WTC11 (cell line): Measurements from ENCODE around the gene STOM. TPM values are rescaled to one million over a fixed set of nuclear protein-coding genes. Genes with fewer than 3 reads are reported as not detected.

ENCODE experiments used
- ATAC-seq: fragments of 200-7000 bp; cut with Tn5 transposase; 2 replicates; pipeline ENCODE4 v1.10.0; 2021; ENCODE audit warnings: mild to moderate bottlenecking, moderate library complexity
- CTCF ChIA-PET: fragments of 300-600 bp; sonication (Branson Sonifier 250); formaldehyde crosslinking; loops from one replicate; lab custom pipeline; 2021; ENCODE audit warnings: antibody characterized with exemption; lab: Charles Lee
- POLR2A ChIA-PET: fragments of 350-600 bp; sonication (Branson Sonifier 250); formaldehyde crosslinking; loops from one replicate; lab custom pipeline; 2021; ENCODE audit warnings: antibody characterized with exemption; lab: Charles Lee
- DNase-seq: peaks from one replicate; pipeline ENCODE4 v3.0.0; 2021; ENCODE audit warnings: low spot score
- H3K27ac Mint-ChIP-seq: 2 replicates; pipeline ENCODE4 v1.8.0; 2021; ENCODE audit warnings: mixed read lengths
- H3K27me3 Mint-ChIP-seq: 2 replicates; pipeline ENCODE4 v1.8.0; 2021; ENCODE audit warnings: low read depth, mild to moderate bottlenecking, moderate library complexity, mixed read lengths
- H3K36me3 Mint-ChIP-seq: 2 replicates; pipeline ENCODE4 v1.8.0; 2021; ENCODE audit warnings: mixed read lengths
- H3K4me1 Mint-ChIP-seq: 2 replicates; pipeline ENCODE4 v1.8.0; 2022; ENCODE audit warnings: mixed read lengths
- H3K4me3 Mint-ChIP-seq: 2 replicates; pipeline ENCODE4 v1.8.0; 2021; ENCODE audit warnings: mild to moderate bottlenecking, moderate library complexity, mixed read lengths
- H3K9me3 Mint-ChIP-seq: 2 replicates; pipeline ENCODE4 v1.8.0; 2021; ENCODE audit warnings: mixed read lengths
- ATF1 ChIP-seq: sonication (generic); formaldehyde crosslinking; IDR thresholded peaks from 2 replicates; pipeline ENCODE4 v1.8.1; 2023; ENCODE audit warnings: mild to moderate bottlenecking, moderate library complexity, missing genetic modification reagents
- CBFB ChIP-seq: sonication (generic); formaldehyde crosslinking; IDR thresholded peaks from 2 replicates; pipeline ENCODE4 v1.8.1; 2022; ENCODE audit warnings: mild to moderate bottlenecking, low read depth, missing genetic modification reagents
- CREB1 ChIP-seq: sonication (generic); formaldehyde crosslinking; IDR thresholded peaks from 2 replicates; pipeline ENCODE4 v1.8.0; 2023; ENCODE audit warnings: mild to moderate bottlenecking, missing genetic modification reagents
- ELF4 ChIP-seq: sonication (generic); formaldehyde crosslinking; IDR thresholded peaks from 2 replicates; pipeline ENCODE4 v1.8.1; 2022; ENCODE audit warnings: low read depth, mild to moderate bottlenecking, moderate library complexity, missing genetic modification reagents
- FOXP1 ChIP-seq: sonication (generic); formaldehyde crosslinking; IDR thresholded peaks from 2 replicates; pipeline ENCODE4 v1.8.0; 2022; ENCODE audit warnings: missing genetic modification reagents, mild to moderate bottlenecking, moderate library complexity, borderline replicate concordance
- GABPB1 ChIP-seq: sonication (generic); formaldehyde crosslinking; IDR thresholded peaks from 2 replicates; pipeline ENCODE4 v1.8.1; 2023; ENCODE audit warnings: mild to moderate bottlenecking, missing genetic modification reagents
- JAZF1 ChIP-seq: fragments of 250-450 bp; sonication (Bioruptor Pico); IDR thresholded peaks from 2 replicates; pipeline ENCODE4 v1.9.0; 2021; ENCODE audit warnings: moderate library complexity, mild to moderate bottlenecking, inconsistent platforms
- KAT7 ChIP-seq: sonication (generic); formaldehyde crosslinking; IDR thresholded peaks from 2 replicates; pipeline ENCODE4 v1.8.1; 2023; ENCODE audit warnings: missing genetic modification reagents, mild to moderate bottlenecking, borderline replicate concordance
- MXD4 ChIP-seq: fragments of 250-450 bp; sonication (Bioruptor Pico); IDR thresholded peaks from 2 replicates; pipeline ENCODE4 v1.8.0; 2021; ENCODE audit warnings: mild to moderate bottlenecking, moderate library complexity, borderline replicate concordance
- NR1H2 ChIP-seq: sonication (generic); formaldehyde crosslinking; IDR thresholded peaks from 2 replicates; pipeline ENCODE4 v1.9.0; 2021; ENCODE audit warnings: mild to moderate bottlenecking, moderate library complexity, missing genetic modification reagents
- SMAD3 ChIP-seq: sonication (generic); formaldehyde crosslinking; IDR thresholded peaks from 2 replicates; pipeline ENCODE4 v1.8.0; 2022; ENCODE audit warnings: missing genetic modification reagents, mild to moderate bottlenecking, borderline replicate concordance
- SOX15 ChIP-seq: fragments of 250-450 bp; sonication (Bioruptor Pico); IDR thresholded peaks from 2 replicates; pipeline ENCODE4 v1.9.0; 2021; ENCODE audit warnings: mild to moderate bottlenecking
- SP1 ChIP-seq: sonication (generic); formaldehyde crosslinking; conservative IDR thresholded peaks from 2 replicates; pipeline ENCODE4 v1.8.1; 2022; ENCODE audit warnings: missing genetic modification reagents
- TEAD1 ChIP-seq: sonication (generic); formaldehyde crosslinking; IDR thresholded peaks from 2 replicates; pipeline ENCODE4 v1.8.0; 2022; ENCODE audit warnings: mild to moderate bottlenecking, missing genetic modification reagents
- ZBTB43 ChIP-seq: sonication (generic); formaldehyde crosslinking; IDR thresholded peaks from 2 replicates; pipeline ENCODE4 v1.8.1; 2023; ENCODE audit warnings: mild to moderate bottlenecking, missing genetic modification reagents
- ZNF263 ChIP-seq: sonication (generic); formaldehyde crosslinking; IDR thresholded peaks from 2 replicates; pipeline ENCODE4 v1.8.1; 2022; ENCODE audit warnings: low read depth, mild to moderate bottlenecking, moderate library complexity, missing genetic modification reagents
- ZNF317 ChIP-seq: sonication (generic); formaldehyde crosslinking; IDR thresholded peaks from 2 replicates; pipeline ENCODE4 v1.8.1; 2023; ENCODE audit warnings: low read depth, mild to moderate bottlenecking, moderate library complexity, missing genetic modification reagents, borderline replicate concordance
- ZNF396 ChIP-seq: fragments of 250-450 bp; sonication (Bioruptor Pico); IDR thresholded peaks from 2 replicates; pipeline ENCODE4 v1.8.0; 2021; ENCODE audit warnings: mild to moderate bottlenecking, moderate library complexity, borderline replicate concordance
- ZSCAN18 ChIP-seq: fragments of 250-450 bp; sonication (Bioruptor Pico); IDR thresholded peaks from 2 replicates; pipeline ENCODE4 v2.1.2; 2022; ENCODE audit warnings: mild to moderate bottlenecking, moderate library complexity
- total RNA-seq: library from RNA; stranded (reverse); gene quantifications from 3 replicates; pipeline ENCODE4 v1.2.3, GENCODE V29; 2021
- TF ChIP-seq, protein P1 (sequence below): sonication (generic); formaldehyde crosslinking; IDR thresholded peaks from 2 replicates; pipeline ENCODE4 v1.8.1; 2023; ENCODE audit warnings: mild to moderate bottlenecking, missing genetic modification reagents, moderate library complexity
- TF ChIP-seq, protein P2 (sequence below): sonication (generic); formaldehyde crosslinking; IDR thresholded peaks from 2 replicates; pipeline ENCODE4 v1.8.1; 2022; ENCODE audit warnings: missing genetic modification reagents, borderline replicate concordance
- TF ChIP-seq, protein P3 (sequence below): sonication (generic); formaldehyde crosslinking; IDR thresholded peaks from 2 replicates; pipeline ENCODE4 v1.8.1; 2022; ENCODE audit warnings: low read depth, missing genetic modification reagents, borderline replicate concordance
- TF ChIP-seq, protein P4 (sequence below): sonication (generic); formaldehyde crosslinking; IDR thresholded peaks from 2 replicates; pipeline ENCODE4 v1.8.1; 2023; ENCODE audit warnings: mild to moderate bottlenecking, missing genetic modification reagents, borderline replicate concordance

Gene STOM
- total RNA-seq, 1 experiment from 2014 or later: 32.9 TPM

- Mint-ChIP-seq H3K36me3 (peaks cover 8% of the 10 kb centered on the region), H3K9me3 (peaks cover 5% of the 10 kb centered on the region; the same call in 1 of the 2 replicates), H3K4me3 (no peak overlapping the region), H3K27ac (no peak overlapping the region), H3K27me3 (no peaks in the 10 kb centered on the region), H3K4me1 (no peaks in the 10 kb centered on the region)
- no peak for DNase-seq
- TF ChIP-seq SOX15: no peak
- no peak for TF ChIP-seq ZSCAN18 (CRISPR knock-in tag)
- TF ChIP-seq GABPB1 (CRISPR knock-in tag): no peak
- TF ChIP-seq, protein P1, sequence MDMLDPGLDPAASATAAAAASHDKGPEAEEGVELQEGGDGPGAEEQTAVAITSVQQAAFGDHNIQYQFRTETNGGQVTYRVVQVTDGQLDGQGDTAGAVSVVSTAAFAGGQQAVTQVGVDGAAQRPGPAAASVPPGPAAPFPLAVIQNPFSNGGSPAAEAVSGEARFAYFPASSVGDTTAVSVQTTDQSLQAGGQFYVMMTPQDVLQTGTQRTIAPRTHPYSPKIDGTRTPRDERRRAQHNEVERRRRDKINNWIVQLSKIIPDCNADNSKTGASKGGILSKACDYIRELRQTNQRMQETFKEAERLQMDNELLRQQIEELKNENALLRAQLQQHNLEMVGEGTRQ (CRISPR knock-in tag): no peak
- TF ChIP-seq NR1H2 (CRISPR knock-in tag): no peak
- no peak for TF ChIP-seq SMAD3
- no peak for TF ChIP-seq MXD4 (CRISPR knock-in tag)
- no peak for TF ChIP-seq ZBTB43 (CRISPR knock-in tag)
- no peak for TF ChIP-seq JAZF1 (CRISPR knock-in tag)
- no peak for TF ChIP-seq ATF1 (CRISPR knock-in tag)
- TF ChIP-seq FOXP1 (CRISPR knock-in tag): no peak
- no peak for TF ChIP-seq CREB1 (CRISPR knock-in tag)
- TF ChIP-seq ZNF263: no peak
- TF ChIP-seq ELF4 (CRISPR knock-in tag): no peak
- no peak for TF ChIP-seq TEAD1 (CRISPR knock-in tag)
- TF ChIP-seq KAT7 (CRISPR knock-in tag): no peak
- TF ChIP-seq, protein P2, sequence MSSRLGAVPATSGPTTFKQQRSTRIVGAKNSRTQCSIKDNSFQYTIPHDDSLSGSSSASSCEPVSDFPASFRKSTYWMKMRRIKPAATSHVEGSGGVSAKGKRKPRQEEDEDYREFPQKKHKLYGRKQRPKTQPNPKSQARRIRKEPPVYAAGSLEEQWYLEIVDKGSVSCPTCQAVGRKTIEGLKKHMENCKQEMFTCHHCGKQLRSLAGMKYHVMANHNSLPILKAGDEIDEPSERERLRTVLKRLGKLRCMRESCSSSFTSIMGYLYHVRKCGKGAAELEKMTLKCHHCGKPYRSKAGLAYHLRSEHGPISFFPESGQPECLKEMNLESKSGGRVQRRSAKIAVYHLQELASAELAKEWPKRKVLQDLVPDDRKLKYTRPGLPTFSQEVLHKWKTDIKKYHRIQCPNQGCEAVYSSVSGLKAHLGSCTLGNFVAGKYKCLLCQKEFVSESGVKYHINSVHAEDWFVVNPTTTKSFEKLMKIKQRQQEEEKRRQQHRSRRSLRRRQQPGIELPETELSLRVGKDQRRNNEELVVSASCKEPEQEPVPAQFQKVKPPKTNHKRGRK (CRISPR knock-in tag): no peak
- ChIA-PET CTCF (interaction anchor here (0.6 to 2.7 kb wide), 44 partner anchors 10 to 212 kb away, joined by 3 to 42 read pairs (median 5); partner anchors contain the start of genes GGTA1, GSN and RAB14), POLR2A (interaction anchor here (1.1 to 1.4 kb wide), 3 partner anchors 51 to 98 kb away, joined by 3 read pairs; partner anchors contain the start of gene GSN)
- no peak for ATAC-seq
These were observed 50.7 kb downstream of the STOM start for GRCh38 chr9:121319383-121319780.

DNA sequence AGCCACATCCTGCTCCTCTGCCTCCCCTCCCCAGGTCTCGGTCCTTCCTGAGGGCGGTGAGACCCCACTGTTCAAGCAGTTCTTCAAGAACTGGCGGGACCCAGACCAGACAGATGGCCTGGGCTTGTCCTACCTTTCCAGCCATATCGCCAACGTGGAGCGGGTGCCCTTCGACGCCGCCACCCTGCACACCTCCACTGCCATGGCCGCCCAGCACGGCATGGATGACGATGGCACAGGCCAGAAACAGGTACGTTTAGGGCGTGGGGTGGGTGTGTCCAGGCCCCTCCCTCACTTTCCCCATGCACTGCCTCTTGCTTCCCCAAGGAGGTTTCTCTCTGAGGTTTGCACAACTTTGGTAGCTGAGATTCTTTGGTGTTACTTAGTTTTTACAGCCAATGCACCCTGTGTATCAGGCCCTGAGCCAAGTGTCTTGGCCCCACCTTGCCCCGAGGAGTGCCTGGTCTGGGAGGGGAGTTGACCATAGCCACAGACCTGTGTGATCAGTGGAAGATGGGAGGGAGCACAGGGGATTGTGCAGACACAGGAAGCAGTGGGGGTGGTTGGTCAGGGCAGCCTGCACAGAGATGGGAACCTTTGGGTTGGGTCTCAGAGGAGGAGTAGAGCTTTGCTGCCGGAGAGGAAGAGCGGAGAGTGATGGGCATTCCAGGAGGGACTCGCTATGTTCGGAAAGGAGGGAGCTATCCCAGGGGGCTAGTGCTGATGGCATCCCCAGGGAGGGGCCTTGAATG, 51.2 kb downstream of the STOM start:
- no peaks in the 10 kb centered on the region for H3K4me1 Mint-ChIP-seq
- peaks cover 8% of the 10 kb centered on the region for H3K36me3 Mint-ChIP-seq
- H3K27me3 Mint-ChIP-seq: no peaks in the 10 kb centered on the region
- no peak overlapping the region; the same call in 1 of the 2 replicates for H3K27ac Mint-ChIP-seq
- ChIA-PET CTCF (interaction anchor here (1.0 to 2.7 kb wide), 23 partner anchors 20 to 181 kb away, joined by 3 to 42 read pairs (median 9); partner anchors contain the start of genes GGTA1, GSN and RAB14), POLR2A (interaction anchor here (1.4 kb wide), 1 partner anchor 97 kb away, joined by 3 read pairs; no protein-coding TSS in a partner anchor)
- no peak for ATAC-seq
- no peak overlapping the region for H3K4me3 Mint-ChIP-seq
- H3K9me3 Mint-ChIP-seq: peaks cover 5% of the 10 kb centered on the region; the same call in 1 of the 2 replicates
- DNase-seq: no peak
- TF ChIP-seq ZNF396 (CRISPR knock-in tag) (no peak), CBFB (CRISPR knock-in tag) (no peak), SP1 (CRISPR knock-in tag) (no peak), ZNF317 (no peak), ATF1 (CRISPR knock-in tag) (no peak), ELF4 (CRISPR knock-in tag) (no peak), SOX15 (no peak)
- TF ChIP-seq, protein P3, sequence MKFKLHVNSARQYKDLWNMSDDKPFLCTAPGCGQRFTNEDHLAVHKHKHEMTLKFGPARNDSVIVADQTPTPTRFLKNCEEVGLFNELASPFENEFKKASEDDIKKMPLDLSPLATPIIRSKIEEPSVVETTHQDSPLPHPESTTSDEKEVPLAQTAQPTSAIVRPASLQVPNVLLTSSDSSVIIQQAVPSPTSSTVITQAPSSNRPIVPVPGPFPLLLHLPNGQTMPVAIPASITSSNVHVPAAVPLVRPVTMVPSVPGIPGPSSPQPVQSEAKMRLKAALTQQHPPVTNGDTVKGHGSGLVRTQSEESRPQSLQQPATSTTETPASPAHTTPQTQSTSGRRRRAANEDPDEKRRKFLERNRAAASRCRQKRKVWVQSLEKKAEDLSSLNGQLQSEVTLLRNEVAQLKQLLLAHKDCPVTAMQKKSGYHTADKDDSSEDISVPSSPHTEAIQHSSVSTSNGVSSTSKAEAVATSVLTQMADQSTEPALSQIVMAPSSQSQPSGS (CRISPR knock-in tag): no peak
- TF ChIP-seq, protein P4, sequence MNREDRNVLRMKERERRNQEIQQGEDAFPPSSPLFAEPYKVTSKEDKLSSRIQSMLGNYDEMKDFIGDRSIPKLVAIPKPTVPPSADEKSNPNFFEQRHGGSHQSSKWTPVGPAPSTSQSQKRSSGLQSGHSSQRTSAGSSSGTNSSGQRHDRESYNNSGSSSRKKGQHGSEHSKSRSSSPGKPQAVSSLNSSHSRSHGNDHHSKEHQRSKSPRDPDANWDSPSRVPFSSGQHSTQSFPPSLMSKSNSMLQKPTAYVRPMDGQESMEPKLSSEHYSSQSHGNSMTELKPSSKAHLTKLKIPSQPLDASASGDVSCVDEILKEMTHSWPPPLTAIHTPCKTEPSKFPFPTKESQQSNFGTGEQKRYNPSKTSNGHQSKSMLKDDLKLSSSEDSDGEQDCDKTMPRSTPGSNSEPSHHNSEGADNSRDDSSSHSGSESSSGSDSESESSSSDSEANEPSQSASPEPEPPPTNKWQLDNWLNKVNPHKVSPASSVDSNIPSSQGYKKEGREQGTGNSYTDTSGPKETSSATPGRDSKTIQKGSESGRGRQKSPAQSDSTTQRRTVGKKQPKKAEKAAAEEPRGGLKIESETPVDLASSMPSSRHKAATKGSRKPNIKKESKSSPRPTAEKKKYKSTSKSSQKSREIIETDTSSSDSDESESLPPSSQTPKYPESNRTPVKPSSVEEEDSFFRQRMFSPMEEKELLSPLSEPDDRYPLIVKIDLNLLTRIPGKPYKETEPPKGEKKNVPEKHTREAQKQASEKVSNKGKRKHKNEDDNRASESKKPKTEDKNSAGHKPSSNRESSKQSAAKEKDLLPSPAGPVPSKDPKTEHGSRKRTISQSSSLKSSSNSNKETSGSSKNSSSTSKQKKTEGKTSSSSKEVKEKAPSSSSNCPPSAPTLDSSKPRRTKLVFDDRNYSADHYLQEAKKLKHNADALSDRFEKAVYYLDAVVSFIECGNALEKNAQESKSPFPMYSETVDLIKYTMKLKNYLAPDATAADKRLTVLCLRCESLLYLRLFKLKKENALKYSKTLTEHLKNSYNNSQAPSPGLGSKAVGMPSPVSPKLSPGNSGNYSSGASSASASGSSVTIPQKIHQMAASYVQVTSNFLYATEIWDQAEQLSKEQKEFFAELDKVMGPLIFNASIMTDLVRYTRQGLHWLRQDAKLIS (CRISPR knock-in tag): no peak
